ENCODE measurements around the gene TMEM217.

The TMEM217 gene

DNA sequence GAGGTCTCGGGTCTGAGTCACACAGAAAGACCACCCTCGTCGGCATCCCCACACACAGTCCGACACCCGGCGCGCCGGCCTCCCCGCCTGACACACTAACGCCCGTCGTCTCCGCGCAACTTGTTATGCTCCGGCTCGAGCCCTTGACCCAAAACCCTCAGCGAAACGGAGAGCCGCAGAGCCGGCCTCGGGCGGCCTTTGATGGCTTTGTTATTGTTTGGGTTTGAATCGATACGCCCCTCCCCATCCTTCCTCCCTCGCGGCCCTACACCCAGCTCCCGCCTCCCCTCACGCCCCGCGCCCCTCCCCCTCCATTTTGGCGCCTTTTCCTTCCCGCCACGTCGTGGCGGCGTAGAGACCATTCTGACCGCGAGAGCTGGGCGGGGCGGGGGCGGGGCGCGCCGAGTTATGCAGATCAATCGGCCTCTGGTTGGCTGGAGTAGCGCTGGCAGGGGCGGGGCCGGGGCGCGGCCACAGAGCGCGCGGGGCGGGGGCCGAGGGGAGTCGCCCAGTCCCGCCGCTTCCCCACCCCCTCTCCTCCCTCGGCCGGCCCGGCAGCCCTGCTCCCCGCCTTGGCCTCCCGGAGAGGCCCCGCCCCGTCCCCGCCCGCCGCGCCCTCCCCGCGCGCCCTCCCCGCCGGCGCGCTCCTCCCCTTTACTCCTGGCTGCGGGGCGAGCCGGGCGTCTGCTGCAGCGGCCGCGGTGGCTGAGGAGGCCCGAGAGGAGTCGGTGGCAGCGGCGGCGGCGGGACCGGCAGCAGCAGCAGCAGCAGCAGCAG is 88.3 kb downstream of the TMEM217 start, which contains the start of gene PIM1:
Gene PIM1, plus strand, starts transcription at position 657 of the 777 bp plus-strand sequence. CDS start 424 bp downstream, outside the sequence.
- H3K4me3 Mint-ChIP-seq = peak within 1 kb of the TSS; percentile 93

DNA sequence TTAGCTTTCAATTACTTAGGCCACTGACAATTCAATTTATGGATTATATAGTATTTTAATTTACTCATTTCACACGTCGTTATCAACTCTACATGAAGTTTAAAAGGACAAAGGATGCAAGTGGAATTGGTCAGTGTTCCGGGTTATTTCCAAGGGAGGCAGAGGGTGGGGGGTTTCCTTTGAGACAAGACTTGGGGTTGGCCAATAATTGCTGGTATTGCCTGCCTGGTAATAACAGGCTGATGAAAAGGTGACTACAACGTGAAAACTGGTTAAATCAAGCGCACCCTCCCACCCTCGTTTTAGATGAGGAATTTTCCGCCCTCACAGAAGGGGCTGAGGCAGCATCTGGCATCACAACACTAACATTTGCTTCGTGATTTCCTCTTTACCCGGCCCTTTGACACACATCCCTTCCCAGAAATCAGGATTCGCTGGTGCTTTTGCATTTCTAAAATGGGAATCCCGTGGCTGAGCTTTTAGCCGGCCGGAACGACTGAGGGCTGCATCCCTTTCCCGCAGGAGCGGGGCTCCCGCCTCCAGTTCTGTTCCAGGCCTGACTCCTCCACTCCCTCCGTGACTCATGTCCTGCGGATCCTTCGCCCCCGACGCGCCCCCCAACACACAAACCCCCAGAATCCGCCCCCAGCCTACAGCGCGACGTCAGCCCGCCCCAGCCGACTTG is 89.0 kb downstream of the TMEM217 start:
- peak overlapping the region; percentile 85 for H3K4me3 Mint-ChIP-seq
- no peak for ATAC-seq
- peak; percentile 45 for DNase-seq

More for the DNA sequence above, 88.3 kb downstream of the TMEM217 start, which contains the start of gene PIM1:
- Mint-ChIP-seq H3K36me3 (ENCODE audit: low read depth) (peaks cover 37% of the 10 kb centered on the region), H3K27ac (peak within 1 kb of the TSS; percentile 94), H3K27me3 (no peaks in the 10 kb centered on the region), H3K9me3 (no peaks in the 10 kb centered on the region), H3K4me1 (peaks cover 49% of the 10 kb centered on the region)
- ATAC-seq (peak; percentile 76), DNase-seq (peak; percentile 99)

DNA sequence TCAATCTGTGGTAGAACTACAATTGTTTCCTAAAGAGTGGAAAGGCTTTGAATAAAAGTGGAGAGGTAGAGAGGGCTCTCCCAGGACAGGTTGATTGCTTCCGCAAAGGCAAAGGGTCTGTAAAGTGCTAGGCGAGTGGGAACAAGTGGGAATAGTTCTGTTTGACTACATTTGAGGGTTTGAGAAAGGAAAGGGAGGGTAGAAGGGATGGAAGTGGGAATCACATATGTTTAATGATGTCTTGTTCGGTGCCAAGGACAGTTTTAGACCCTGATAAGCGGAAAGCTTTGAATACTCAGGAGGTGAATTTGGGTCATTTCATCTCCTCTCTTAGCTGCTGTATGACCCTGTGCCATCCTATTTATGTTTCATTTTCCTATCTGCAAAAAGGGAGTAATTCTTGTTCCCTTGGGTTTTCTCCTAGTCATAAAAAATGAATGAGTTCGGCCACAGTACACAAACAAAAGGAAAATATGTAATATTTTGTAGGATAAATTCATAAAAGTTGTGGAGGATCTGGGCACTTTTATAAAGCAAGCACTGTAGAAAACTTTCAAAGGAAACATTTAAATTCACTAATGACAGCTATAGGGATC is 89.7 kb downstream of the TMEM217 start:
- H3K36me3 Mint-ChIP-seq (ENCODE audit: low read depth) = peaks cover 23% of the 10 kb centered on the region
- ATAC-seq (no peak), DNase-seq (no peak)
- H3K27me3 Mint-ChIP-seq = no peaks in the 10 kb centered on the region
- H3K4me1 Mint-ChIP-seq = peaks cover 38% of the 10 kb centered on the region
- peak overlapping the region; percentile 94 for H3K27ac Mint-ChIP-seq
- peak overlapping the region; percentile 85 for H3K4me3 Mint-ChIP-seq
- H3K9me3 Mint-ChIP-seq = no peaks in the 10 kb centered on the region

More for the DNA sequence above, 89.0 kb downstream of the TMEM217 start:
- H3K9me3 Mint-ChIP-seq = no peaks in the 10 kb centered on the region
- peaks cover 45% of the 10 kb centered on the region for H3K4me1 Mint-ChIP-seq
- peak overlapping the region; percentile 94 for H3K27ac Mint-ChIP-seq
- H3K27me3 Mint-ChIP-seq = no peaks in the 10 kb centered on the region
- H3K36me3 Mint-ChIP-seq (ENCODE audit: low read depth) = peaks cover 30% of the 10 kb centered on the region

DNA sequence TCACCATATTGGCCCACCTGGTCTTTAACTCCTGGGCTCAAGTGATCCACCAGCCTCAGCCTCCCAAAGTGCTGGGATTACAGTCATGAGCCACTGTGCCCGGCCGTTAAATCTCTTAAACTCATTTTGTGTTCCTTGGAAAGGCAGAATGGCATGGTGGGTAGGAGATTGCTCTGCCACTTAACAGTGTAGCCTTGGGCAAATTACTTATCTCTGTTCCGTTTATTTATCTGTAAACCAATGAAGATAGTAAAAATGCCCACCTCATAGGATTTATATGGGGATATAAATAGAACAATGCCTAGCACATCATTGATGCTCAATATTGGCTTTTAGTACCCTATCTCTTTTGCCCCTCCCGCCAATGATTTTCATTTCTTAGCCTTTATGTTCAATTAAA is 95.2 kb downstream of the TMEM217 start:
- no peak for DNase-seq
- no peak for ATAC-seq
- H3K36me3 Mint-ChIP-seq (ENCODE audit: low read depth) = no peaks in the 10 kb centered on the region
- H3K9me3 Mint-ChIP-seq = no peaks in the 10 kb centered on the region
- peaks cover 15% of the 10 kb centered on the region for H3K4me1 Mint-ChIP-seq
- no peak overlapping the region for H3K27ac Mint-ChIP-seq
- no peaks in the 10 kb centered on the region for H3K27me3 Mint-ChIP-seq
- H3K4me3 Mint-ChIP-seq = no peak overlapping the region
